ENCODE results near the gene DCAF15.

The DCAF15 gene

GRCh38 chr19:13992025-13992424, 39.7 kb downstream of the DCAF15 start:
- no peak for DNase-seq (ENCODE audit: low read depth in 2 of 3, low spot score in 2 of 3)

GRCh38 chr19:13993590-13994300, 41.4 kb downstream of the DCAF15 start:
- no peak for DNase-seq (ENCODE audit: low read depth in 2 of 3, low spot score in 2 of 3)

GRCh38 chr19:13995017-13995728, 42.9 kb downstream of the DCAF15 start:
- no peak for DNase-seq (ENCODE audit: low read depth in 2 of 3, low spot score in 2 of 3)

GRCh38 chr19:13995878-13996765, 43.8 kb downstream of the DCAF15 start:
- no peak for DNase-seq (ENCODE audit: low read depth in 2 of 3, low spot score in 2 of 3)

- no peak for DNase-seq (ENCODE audit: low read depth in 2 of 3, low spot score in 2 of 3)
Measured at GRCh38 chr19:13996928-13997630, 44.8 kb downstream of the DCAF15 start.

- DNase-seq (ENCODE audit: low read depth in 2 of 3, low spot score in 2 of 3), result no peak
Measured at GRCh38 chr19:13997631-13997962, 45.3 kb downstream of the DCAF15 start.

GRCh38 chr19:13998426-13998825, 46.1 kb downstream of the DCAF15 start:
- no peak for DNase-seq (ENCODE audit: low read depth in 2 of 3, low spot score in 2 of 3)

GRCh38 chr19:13999085-13999484, 46.8 kb downstream of the DCAF15 start:
- no peak for DNase-seq (ENCODE audit: low read depth in 2 of 3, low spot score in 2 of 3)

- no peak for DNase-seq (ENCODE audit: low read depth in 2 of 3, low spot score in 2 of 3)
Measured at GRCh38 chr19:14000691-14001375, 48.5 kb downstream of the DCAF15 start.

GRCh38 chr19:14002571-14003250, 50.4 kb downstream of the DCAF15 start:
- no peak for DNase-seq (ENCODE audit: low read depth in 2 of 3, low spot score in 2 of 3)

- DNase-seq (ENCODE audit: low read depth in 2 of 3, low spot score in 2 of 3), result no peak
Measured at GRCh38 chr19:14003251-14004055, 51.1 kb downstream of the DCAF15 start.

GRCh38 chr19:14004619-14005348, 52.5 kb downstream of the DCAF15 start:
- DNase-seq (ENCODE audit: low read depth in 2 of 3, low spot score in 2 of 3), result no peak

- peak; percentile 78 to 92 (median 84) for DNase-seq (ENCODE audit: low read depth in 2 of 3, low spot score in 2 of 3)
Measured at GRCh38 chr19:14005349-14006084, 53.2 kb downstream of the DCAF15 start.

- DNase-seq (ENCODE audit: low read depth in 2 of 3, low spot score in 2 of 3), result peak; percentile 98 to 100 (median 100)
Measured at GRCh38 chr19:14006085-14006765, 53.9 kb downstream of the DCAF15 start, which contains the start of gene RFX1. Gene RFX1 (minus strand): TSS chr19:14006320. CDS start chr19:13993843, 12,477 bp downstream.

GRCh38 chr19:14006766-14007562, 54.7 kb downstream of the DCAF15 start:
- no peak for DNase-seq (ENCODE audit: low read depth in 2 of 3, low spot score in 2 of 3)
